Fibroblast of lung (primary cell): Measurements from ENCODE around the gene SLC24A4.

Experiments
- CTCF ChIP-seq, 2 donors: IDR thresholded peaks in 1 of 2; conservative IDR thresholded peaks in 1 of 2; 1 replicate in 1 of 2; 2 replicates in 1 of 2; pipeline ENCODE4 v1.5.1; 2011 to 2012; ENCODE audit warnings: low read length in 2 of 2, control low read depth in 1 of 2, inconsistent platforms in 1 of 2, low read depth in 1 of 2, mild to moderate bottlenecking in 1 of 2
- EZH2 ChIP-seq: IDR thresholded peaks from 2 replicates; pipeline ENCODE4 v1.5.1; 2012; ENCODE audit warnings: low read length, control low read depth, mild to moderate bottlenecking; ENCODE audit errors: missing control alignments

DNA sequence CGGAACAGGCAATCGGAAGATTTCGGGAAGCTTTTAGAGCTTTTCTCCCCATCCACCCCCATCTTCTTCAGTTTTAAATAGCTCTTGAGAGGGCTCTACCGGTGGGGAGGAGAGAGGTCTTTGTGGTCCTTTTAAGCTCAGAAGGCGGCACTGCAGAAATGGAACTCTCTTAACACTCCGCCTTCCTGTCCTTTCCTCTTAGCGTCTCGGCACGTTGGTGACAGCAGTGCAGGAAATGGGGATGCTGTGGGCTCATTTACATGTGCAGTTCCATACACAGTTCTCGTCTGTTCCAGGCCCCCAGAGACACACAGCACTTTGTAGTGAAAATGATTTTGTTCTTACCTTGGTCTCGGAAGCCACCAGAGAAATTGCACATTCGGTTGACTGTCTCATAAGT, 140.2 kb downstream of the SLC24A4 start:
- TF ChIP-seq CTCF (conservative IDR thresholded peaks at IDR 0.05 in 1 of 2, IDR thresholded peaks at IDR 0.05 in 1 of 2; ENCODE audit: low read depth in 1 of 2, low read length in 2 of 2): no peak
- no peak for TF ChIP-seq EZH2
